Measurements from ENCODE around the gene JMJD8. TPM values are rescaled to one million over a fixed set of nuclear protein-coding genes. Genes with fewer than 3 reads are reported as not detected.

Gene JMJD8
- total RNA-seq, 2 experiments from 2014 or later: 48.7 to 82.3 TPM

- Histone ChIP-seq H4K20me1 (ENCODE audit: insufficient read depth, low read length) (no peaks in the 10 kb centered on the region), H3K9me2 (ENCODE audit: insufficient read depth, low read length) (no peaks in the 10 kb centered on the region), H3K4me3 (ENCODE audit: low read depth, low read length, poor library complexity, severe bottlenecking) (peak within 1 kb of the TSS; percentile 87), H3K9me3 (ENCODE audit: low read length) (no peaks in the 10 kb centered on the region), H3K79me2 (ENCODE audit: insufficient read depth, low read depth, low read length) (peaks cover 8% of the 10 kb centered on the region; the same call in 1 of the 2 replicates), H3K27ac (ENCODE audit: low read depth, low read length, poor library complexity, severe bottlenecking) (peak within 1 kb of the TSS; percentile 77), H3K36me3 (ENCODE audit: insufficient read depth, low read length) (peaks cover 8% of the 10 kb centered on the region; the same call in 1 of the 2 replicates), H2AFZ (ENCODE audit: low read length) (peak within 1 kb of the TSS; percentile 47), H3K4me1 (ENCODE audit: insufficient read depth, low read length, poor library complexity, severe bottlenecking) (peaks cover 46% of the 10 kb centered on the region), H3K4me2 (ENCODE audit: low read length) (peak within 1 kb of the TSS; percentile 88)
- BruUV-seq (replicated peaks): no TSS peak
- POLR2A ChIA-PET: interaction anchor here (0.6 to 1.0 kb wide), 2 partner anchors 43 to 385 kb away, joined by 3 to 5 read pairs; no protein-coding TSS in a partner anchor
- intact Hi-C loops (cut with micrococcal nuclease; ENCODE audit: unreplicated experiment): loop anchor here (1.0 kb wide), 2 partner anchors 31 to 47 kb away; no protein-coding TSS in a partner anchor
- CTCF ChIA-PET (ENCODE audit: unreplicated experiment): interaction anchor here (0.5 kb wide), 1 partner anchor 253 kb away, joined by 4 read pairs; no protein-coding TSS in a partner anchor
- TF ChIP-seq, protein P1, sequence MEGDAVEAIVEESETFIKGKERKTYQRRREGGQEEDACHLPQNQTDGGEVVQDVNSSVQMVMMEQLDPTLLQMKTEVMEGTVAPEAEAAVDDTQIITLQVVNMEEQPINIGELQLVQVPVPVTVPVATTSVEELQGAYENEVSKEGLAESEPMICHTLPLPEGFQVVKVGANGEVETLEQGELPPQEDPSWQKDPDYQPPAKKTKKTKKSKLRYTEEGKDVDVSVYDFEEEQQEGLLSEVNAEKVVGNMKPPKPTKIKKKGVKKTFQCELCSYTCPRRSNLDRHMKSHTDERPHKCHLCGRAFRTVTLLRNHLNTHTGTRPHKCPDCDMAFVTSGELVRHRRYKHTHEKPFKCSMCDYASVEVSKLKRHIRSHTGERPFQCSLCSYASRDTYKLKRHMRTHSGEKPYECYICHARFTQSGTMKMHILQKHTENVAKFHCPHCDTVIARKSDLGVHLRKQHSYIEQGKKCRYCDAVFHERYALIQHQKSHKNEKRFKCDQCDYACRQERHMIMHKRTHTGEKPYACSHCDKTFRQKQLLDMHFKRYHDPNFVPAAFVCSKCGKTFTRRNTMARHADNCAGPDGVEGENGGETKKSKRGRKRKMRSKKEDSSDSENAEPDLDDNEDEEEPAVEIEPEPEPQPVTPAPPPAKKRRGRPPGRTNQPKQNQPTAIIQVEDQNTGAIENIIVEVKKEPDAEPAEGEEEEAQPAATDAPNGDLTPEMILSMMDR (conservative IDR thresholded peaks at IDR 0.05; ENCODE audit: low read length): no peak
- TF ChIP-seq EZH2phosphoT487 (IDR thresholded peaks at IDR 0.05; ENCODE audit: borderline replicate concordance, low read depth, low read length): no peak
- peak; percentile 96 for DNase-seq (ENCODE audit: low spot score)
Measured at GRCh38 chr16:636206-637080, 47.7 kb downstream of the JMJD8 start, which contains the start of gene METTL26. METTL26 (minus strand) TSS chr16:636305; CDS start chr16:636290, 15 bp downstream.

DNA sequence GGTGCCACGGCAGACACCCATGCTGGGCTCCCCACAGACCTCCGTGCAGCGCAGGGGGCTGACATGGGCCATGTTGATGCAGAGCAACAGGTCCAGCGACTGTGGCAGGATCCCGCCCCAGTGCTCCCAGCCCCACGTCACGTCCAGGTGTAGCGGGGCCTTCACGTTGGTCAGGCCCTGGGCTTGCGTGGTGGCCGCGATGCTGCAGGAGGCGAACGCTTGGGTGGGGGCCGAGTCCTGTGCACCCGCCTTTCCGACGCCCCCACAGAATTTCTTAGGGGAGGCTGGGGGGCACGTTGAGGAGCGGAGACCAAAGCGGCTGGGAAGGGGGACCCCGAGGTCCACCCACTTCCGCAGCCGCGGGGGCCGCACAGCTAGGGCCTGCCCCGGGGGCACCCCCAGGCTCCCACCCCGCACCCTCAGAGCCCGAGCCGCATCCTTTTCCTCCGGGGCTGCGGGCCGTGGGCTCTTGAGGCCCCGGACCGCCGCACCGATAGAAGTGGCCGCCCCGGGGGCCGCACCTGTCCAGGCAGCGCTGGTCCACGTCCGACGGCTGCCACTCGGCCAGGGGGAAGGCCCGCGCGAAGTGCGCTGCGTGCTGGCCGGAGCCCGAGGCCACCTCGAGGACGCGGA, 48.4 kb downstream of the JMJD8 start:
- no peak for DNase-seq (ENCODE audit: low spot score)
- peaks cover 39% of the 10 kb centered on the region for H3K4me1 ChIP-seq (ENCODE audit: insufficient read depth, low read length, poor library complexity, severe bottlenecking)
- POLR2A ChIA-PET: interaction anchor here (1.0 kb wide), 1 partner anchor 43 kb away, joined by 3 read pairs; no protein-coding TSS in a partner anchor
- peak overlapping the region; percentile 47 for H2AFZ ChIP-seq (ENCODE audit: low read length)
- no peaks in the 10 kb centered on the region for H3K9me2 ChIP-seq (ENCODE audit: insufficient read depth, low read length)
- H3K36me3 ChIP-seq (ENCODE audit: insufficient read depth, low read length): peaks cover 8% of the 10 kb centered on the region; the same call in 1 of the 2 replicates
- CTCF ChIA-PET (ENCODE audit: unreplicated experiment): interaction anchor here (0.5 kb wide), 1 partner anchor 252 kb away, joined by 4 read pairs; no protein-coding TSS in a partner anchor
- TF ChIP-seq, protein P1 (conservative IDR thresholded peaks at IDR 0.05; ENCODE audit: low read length): no peak
- TF ChIP-seq EZH2phosphoT487 (IDR thresholded peaks at IDR 0.05; ENCODE audit: borderline replicate concordance, low read depth, low read length): no peak
- no TSS peak for BruUV-seq (replicated peaks)
- peaks cover 8% of the 10 kb centered on the region; the same call in 1 of the 2 replicates for H3K79me2 ChIP-seq (ENCODE audit: insufficient read depth, low read depth, low read length)
- no peaks in the 10 kb centered on the region for H3K9me3 ChIP-seq (ENCODE audit: low read length)
- H4K20me1 ChIP-seq (ENCODE audit: insufficient read depth, low read length): no peaks in the 10 kb centered on the region
- peak overlapping the region; percentile 77 for H3K27ac ChIP-seq (ENCODE audit: low read depth, low read length, poor library complexity, severe bottlenecking)
- peak overlapping the region; percentile 87 for H3K4me3 ChIP-seq (ENCODE audit: low read depth, low read length, poor library complexity, severe bottlenecking)
- intact Hi-C loops (cut with micrococcal nuclease; ENCODE audit: unreplicated experiment): loop anchor here (1.0 kb wide), 2 partner anchors 32 to 46 kb away; no protein-coding TSS in a partner anchor
- H3K4me2 ChIP-seq (ENCODE audit: low read length): peak overlapping the region; percentile 88
